Activated gamma-delta T cell (primary cell): ENCODE measurements around the gene DKK3.

Experiments used
- DNase-seq: peaks from one replicate; lab custom pipeline; 2025; lab: John Stamatoyannopoulos, UW

Gene DKK3

GRCh38 chr11:11967669-11968510, 40.5 kb downstream of the DKK3 start:
- no peak for DNase-seq

GRCh38 chr11:11966826-11967668, 41.4 kb downstream of the DKK3 start:
- no peak for DNase-seq

GRCh38 chr11:11966354-11966741, 42.1 kb downstream of the DKK3 start:
- DNase-seq = no peak

GRCh38 chr11:11965656-11966353, 42.6 kb downstream of the DKK3 start:
- no peak for DNase-seq

- DNase-seq = no peak
Observed at GRCh38 chr11:11965192-11965591, 43.2 kb downstream of the DKK3 start.

GRCh38 chr11:11964774-11965150, 43.7 kb downstream of the DKK3 start:
- no peak for DNase-seq

GRCh38 chr11:11963842-11964773, 44.3 kb downstream of the DKK3 start:
- no peak for DNase-seq

GRCh38 chr11:11963067-11963466, 45.4 kb downstream of the DKK3 start:
- DNase-seq = no peak

GRCh38 chr11:11961399-11962028, 46.9 kb downstream of the DKK3 start:
- no peak for DNase-seq

GRCh38 chr11:11960687-11961086, 47.7 kb downstream of the DKK3 start:
- no peak for DNase-seq

- DNase-seq = no peak
Observed at GRCh38 chr11:11959601-11960000, 48.8 kb downstream of the DKK3 start.

- DNase-seq = no peak
Observed at GRCh38 chr11:11958403-11959231, 49.8 kb downstream of the DKK3 start.

- DNase-seq = no peak
Observed at GRCh38 chr11:11956006-11956405, 52.4 kb downstream of the DKK3 start.

- no peak for DNase-seq
Observed at GRCh38 chr11:11952036-11952435, 56.4 kb downstream of the DKK3 start.

GRCh38 chr11:11949482-11949881, 58.9 kb downstream of the DKK3 start:
- DNase-seq = no peak

GRCh38 chr11:11948242-11948947, 60.0 kb downstream of the DKK3 start:
- DNase-seq = no peak

GRCh38 chr11:11947825-11948224, 60.6 kb downstream of the DKK3 start:
- no peak for DNase-seq

- DNase-seq = no peak
Observed at GRCh38 chr11:11946878-11947277, 61.5 kb downstream of the DKK3 start.

GRCh38 chr11:11946180-11946579, 62.2 kb downstream of the DKK3 start:
- no peak for DNase-seq
